22Rv1 (cell line): ENCODE results near the gene OSBPL3.

Source experiments
- H3K27ac ChIP-seq: fragments of 450-650 bp; 2 replicates; pipeline ENCODE4 v1.5.1; 2017
- CTCF ChIP-seq: fragments of 450-650 bp; IDR thresholded peaks from 2 replicates; pipeline ENCODE4 v1.5.1; 2017; ENCODE audit warnings: mild to moderate bottlenecking
- ZFX ChIP-seq: fragments of 450-650 bp; IDR thresholded peaks from 2 replicates; pipeline ENCODE4 v1.6.1; 2017; ENCODE audit warnings: antibody characterized with exemption, borderline replicate concordance

The OSBPL3 gene

GRCh38 chr7:24773646-24774045 is 206.3 kb downstream of the OSBPL3 start:
- H3K27ac ChIP-seq: no peak overlapping the region
- TF ChIP-seq ZFX: no peak
- no peak for TF ChIP-seq CTCF

GRCh38 chr7:24769851-24770250 is 210.1 kb downstream of the OSBPL3 start:
- no peak overlapping the region for H3K27ac ChIP-seq
- TF ChIP-seq ZFX (no peak), CTCF (no peak)

GRCh38 chr7:24769014-24769830 is 210.8 kb downstream of the OSBPL3 start:
- TF ChIP-seq CTCF (no peak), ZFX (no peak)
- no peak overlapping the region for H3K27ac ChIP-seq

- H3K27ac ChIP-seq: no peak overlapping the region
- TF ChIP-seq CTCF: no peak
These were observed 212.0 kb downstream of the OSBPL3 start for GRCh38 chr7:24767878-24768569.

GRCh38 chr7:24764972-24765744 is 214.8 kb downstream of the OSBPL3 start:
- TF ChIP-seq ZFX (no peak), CTCF (no peak)
- H3K27ac ChIP-seq: no peak overlapping the region

- H3K27ac ChIP-seq: no peak overlapping the region
- TF ChIP-seq CTCF (no peak), ZFX (no peak)
These were observed 216.0 kb downstream of the OSBPL3 start for GRCh38 chr7:24764011-24764410.
